Nephron progenitor cell (in vitro differentiated cells): ENCODE measurements around the gene CTSW.
A peak's percentile ranks its signal among the peaks of the same experiment; 100 is the strongest.

Experiments used
- DNase-seq: peaks from one replicate; pipeline ENCODE4 v3.0.0; 2021
- H3K27ac Mint-ChIP-seq: 2 replicates; pipeline ENCODE4 v1.8.0; 2021; ENCODE audit warnings: mild to moderate bottlenecking, moderate library complexity, mixed read lengths
- H3K27me3 Mint-ChIP-seq: 2 replicates; pipeline ENCODE4 v1.8.0; 2021; ENCODE audit warnings: mild to moderate bottlenecking, low read depth, mixed read lengths; ENCODE audit not compliant: poor library complexity
- H3K36me3 Mint-ChIP-seq: 2 replicates; pipeline ENCODE4 v1.8.0; 2021; ENCODE audit warnings: low read depth, mixed read lengths
- H3K4me1 Mint-ChIP-seq: 2 replicates; pipeline ENCODE4 v1.8.0; 2021; ENCODE audit warnings: mixed read lengths
- H3K4me3 Mint-ChIP-seq: 2 replicates; pipeline ENCODE4 v1.8.0; 2021; ENCODE audit warnings: mild to moderate bottlenecking, moderate library complexity, mixed read lengths
- H3K9me3 Mint-ChIP-seq: 2 replicates; pipeline ENCODE4 v1.8.0; 2021; ENCODE audit warnings: mild to moderate bottlenecking, moderate library complexity, mixed read lengths
- TF ChIP-seq, protein P1 (sequence below): fragments of 200-600 bp; sonication (generic); IDR thresholded peaks from 2 replicates; pipeline ENCODE4 v1.5.0; 2021; ENCODE audit warnings: antibody characterized with exemption

CTSW gene

DNA sequence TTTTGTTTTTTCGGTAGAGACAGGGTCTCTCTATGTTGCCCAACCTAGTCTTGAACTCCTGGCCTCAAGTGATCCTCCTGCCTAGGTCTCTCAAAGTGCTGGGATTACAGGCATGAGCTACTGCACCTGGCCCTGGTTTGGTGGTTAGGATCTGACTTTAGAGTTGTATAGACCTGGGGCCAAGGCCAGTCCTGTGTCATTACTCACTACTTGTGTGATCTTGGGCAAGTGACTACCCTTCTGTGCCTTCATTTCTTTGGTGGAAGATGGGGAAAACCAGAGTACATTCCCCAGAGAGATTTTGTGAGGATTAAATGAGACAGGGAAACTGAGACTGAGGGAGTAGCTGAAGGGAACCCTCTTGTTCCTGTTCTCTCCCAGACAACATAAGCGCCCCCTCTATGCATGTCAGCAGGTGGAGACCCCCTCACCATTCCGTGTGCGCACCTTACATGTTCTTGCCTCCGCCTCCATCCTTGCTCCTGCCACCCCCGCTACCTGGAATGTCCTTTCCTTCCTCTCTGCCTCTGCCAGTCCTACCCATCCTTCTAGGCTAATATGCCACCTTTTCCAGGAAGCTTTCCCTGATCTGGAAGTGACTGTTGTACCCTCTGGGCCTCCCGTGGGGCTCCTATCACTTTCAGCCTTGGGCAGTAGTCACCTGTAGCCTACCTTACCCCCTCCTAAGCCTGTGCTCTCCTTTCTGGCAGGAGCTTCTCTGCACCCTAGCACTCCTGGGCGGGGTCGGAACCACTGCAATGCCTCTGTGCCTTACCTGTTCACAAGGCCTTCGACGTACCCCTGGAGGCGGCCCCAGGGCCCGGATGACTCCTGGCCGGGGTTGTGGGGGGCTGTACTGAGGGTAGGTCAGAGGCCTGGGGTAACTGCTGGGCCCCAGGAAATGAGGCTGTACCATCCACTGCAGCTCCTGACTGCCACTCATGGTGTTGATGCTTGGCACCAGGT lies 16.7 kb downstream of the CTSW start:
- DNase-seq, result no peak
- TF ChIP-seq, protein P1, sequence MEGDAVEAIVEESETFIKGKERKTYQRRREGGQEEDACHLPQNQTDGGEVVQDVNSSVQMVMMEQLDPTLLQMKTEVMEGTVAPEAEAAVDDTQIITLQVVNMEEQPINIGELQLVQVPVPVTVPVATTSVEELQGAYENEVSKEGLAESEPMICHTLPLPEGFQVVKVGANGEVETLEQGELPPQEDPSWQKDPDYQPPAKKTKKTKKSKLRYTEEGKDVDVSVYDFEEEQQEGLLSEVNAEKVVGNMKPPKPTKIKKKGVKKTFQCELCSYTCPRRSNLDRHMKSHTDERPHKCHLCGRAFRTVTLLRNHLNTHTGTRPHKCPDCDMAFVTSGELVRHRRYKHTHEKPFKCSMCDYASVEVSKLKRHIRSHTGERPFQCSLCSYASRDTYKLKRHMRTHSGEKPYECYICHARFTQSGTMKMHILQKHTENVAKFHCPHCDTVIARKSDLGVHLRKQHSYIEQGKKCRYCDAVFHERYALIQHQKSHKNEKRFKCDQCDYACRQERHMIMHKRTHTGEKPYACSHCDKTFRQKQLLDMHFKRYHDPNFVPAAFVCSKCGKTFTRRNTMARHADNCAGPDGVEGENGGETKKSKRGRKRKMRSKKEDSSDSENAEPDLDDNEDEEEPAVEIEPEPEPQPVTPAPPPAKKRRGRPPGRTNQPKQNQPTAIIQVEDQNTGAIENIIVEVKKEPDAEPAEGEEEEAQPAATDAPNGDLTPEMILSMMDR, result no peak
- peaks cover 28% of the 10 kb centered on the region for H3K4me1 Mint-ChIP-seq

GRCh38 chr11:65897020-65897471 lies 17.4 kb downstream of the CTSW start:
- H3K27ac Mint-ChIP-seq, result no peak overlapping the region
- H3K27me3 Mint-ChIP-seq, result peaks cover 74% of the 10 kb centered on the region
- TF ChIP-seq, protein P1, result no peak
- H3K4me1 Mint-ChIP-seq, result peaks cover 28% of the 10 kb centered on the region
- H3K36me3 Mint-ChIP-seq, result no peaks in the 10 kb centered on the region
- H3K4me3 Mint-ChIP-seq, result no peak overlapping the region
- peaks cover 4% of the 10 kb centered on the region for H3K9me3 Mint-ChIP-seq
- no peak for DNase-seq

More for the DNA sequence above, 16.7 kb downstream of the CTSW start:
- Mint-ChIP-seq H3K36me3 (no peaks in the 10 kb centered on the region), H3K27ac (no peak overlapping the region), H3K27me3 (peaks cover 67% of the 10 kb centered on the region), H3K4me3 (no peak overlapping the region), H3K9me3 (peaks cover 4% of the 10 kb centered on the region)

DNA sequence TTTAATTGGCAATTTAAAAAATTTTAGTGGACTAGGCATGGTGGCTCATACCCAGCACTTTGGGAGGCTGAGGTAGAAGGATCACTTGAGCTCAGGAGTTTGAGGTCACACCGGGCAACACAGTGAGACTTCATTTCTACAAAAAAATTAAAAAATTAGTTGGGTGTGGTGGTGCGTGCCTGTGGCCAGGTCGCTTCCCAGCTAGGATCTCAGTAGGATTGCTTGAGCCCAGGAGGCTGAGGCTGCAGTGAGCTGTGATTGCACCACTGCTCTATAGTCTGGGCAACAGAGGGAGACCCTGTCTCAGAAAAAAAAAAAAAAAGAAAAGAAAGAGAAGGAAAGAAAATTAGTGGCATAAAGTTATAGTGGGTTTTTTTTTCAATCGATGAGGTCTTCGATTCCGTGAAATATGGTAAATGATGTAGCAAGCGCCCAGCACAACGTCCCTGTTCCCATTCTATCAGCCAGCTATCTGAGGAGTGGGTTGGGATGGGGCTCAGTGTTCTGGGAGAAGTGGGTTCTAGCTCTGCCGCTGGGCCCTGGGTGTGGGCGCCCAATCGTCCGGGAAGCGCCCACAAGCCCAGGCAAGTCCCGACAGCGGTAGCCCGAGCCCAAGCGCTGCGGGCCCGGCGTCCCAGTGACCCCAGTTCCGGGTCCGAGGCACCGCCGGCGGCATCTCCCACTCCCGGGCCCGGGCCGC lies 19.2 kb downstream of the CTSW start:
- peaks cover 87% of the 10 kb centered on the region for H3K27me3 Mint-ChIP-seq
- peaks cover 26% of the 10 kb centered on the region for H3K4me1 Mint-ChIP-seq
- H3K9me3 Mint-ChIP-seq, result peaks cover 4% of the 10 kb centered on the region
- TF ChIP-seq, protein P1, result no peak
- DNase-seq, result no peak
- H3K4me3 Mint-ChIP-seq, result peak overlapping the region; percentile 81
- no peaks in the 10 kb centered on the region for H3K36me3 Mint-ChIP-seq
- H3K27ac Mint-ChIP-seq, result no peak overlapping the region

DNA sequence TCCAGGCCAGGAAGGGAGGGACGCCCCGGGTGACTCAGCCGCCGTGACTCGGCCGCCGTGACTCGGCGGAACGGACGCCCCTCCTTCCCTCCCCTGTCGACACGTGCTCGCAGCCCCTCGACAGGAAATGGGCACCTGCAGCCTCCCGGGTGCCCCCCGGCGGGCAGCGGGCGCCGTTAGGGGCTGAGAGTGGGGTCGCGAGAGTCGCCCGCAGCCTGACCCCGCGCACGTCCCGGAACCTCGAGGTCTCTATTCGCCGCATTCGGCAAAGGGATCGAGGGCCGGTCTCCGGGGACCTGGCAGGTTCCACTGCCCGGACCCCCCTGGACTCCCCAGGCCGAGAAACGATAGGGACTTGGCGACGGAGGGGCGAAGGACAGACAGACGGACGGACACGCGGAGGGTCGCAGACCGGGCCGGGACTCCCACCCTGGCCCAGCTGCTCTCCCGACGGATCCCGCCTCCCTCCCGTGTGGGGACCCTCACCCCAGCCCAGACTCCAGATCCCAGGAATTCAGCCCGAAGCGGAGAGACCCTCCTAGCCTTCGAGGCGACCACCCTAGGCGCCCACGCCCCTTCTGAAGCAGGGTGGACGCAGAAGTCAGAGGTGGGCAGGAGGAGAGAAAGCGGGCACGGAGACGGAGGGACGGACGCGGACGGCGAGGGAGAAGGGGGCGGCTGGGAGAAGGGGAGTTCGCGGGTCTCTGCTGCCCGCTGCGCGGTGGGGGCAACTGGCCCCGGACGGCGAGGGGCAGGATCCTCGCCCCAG lies 19.9 kb downstream of the CTSW start:
- Mint-ChIP-seq H3K4me1 (peaks cover 25% of the 10 kb centered on the region), H3K27me3 (peaks cover 94% of the 10 kb centered on the region), H3K27ac (no peak overlapping the region), H3K4me3 (peak overlapping the region; percentile 66), H3K9me3 (peaks cover 4% of the 10 kb centered on the region), H3K36me3 (no peaks in the 10 kb centered on the region)
- peak; percentile 48 for DNase-seq
- TF ChIP-seq, protein P1, result no peak

GRCh38 chr11:65900125-65900898 lies 20.7 kb downstream of the CTSW start, which contains the start of gene FOSL1:
FOSL1 (minus strand) TSS chr11:65900388; CDS start chr11:65900339, 49 bp downstream.
- H3K27me3 Mint-ChIP-seq, result peaks cover 97% of the 10 kb centered on the region
- H3K36me3 Mint-ChIP-seq, result no peaks in the 10 kb centered on the region
- no peak within 1 kb of the TSS for H3K27ac Mint-ChIP-seq
- peak within 1 kb of the TSS; percentile 66 for H3K4me3 Mint-ChIP-seq
- peak; percentile 74 for DNase-seq
- TF ChIP-seq, protein P1, result no peak
- peaks cover 4% of the 10 kb centered on the region for H3K9me3 Mint-ChIP-seq
- H3K4me1 Mint-ChIP-seq, result peaks cover 25% of the 10 kb centered on the region
